Erythroblast (primary cell): ENCODE measurements around the gene PHRF1.

Experiments
- GATA1 ChIP-seq: IDR thresholded peaks from 2 replicates; pipeline ENCODE4 v1.6.1; 2011; ENCODE audit warnings: low read depth, mild to moderate bottlenecking, control low read depth, low read length, moderate library complexity
- POLR2A ChIP-seq: IDR thresholded peaks from 2 replicates; pipeline ENCODE4 v1.6.1; 2011; ENCODE audit warnings: mild to moderate bottlenecking, low read length

DNA sequence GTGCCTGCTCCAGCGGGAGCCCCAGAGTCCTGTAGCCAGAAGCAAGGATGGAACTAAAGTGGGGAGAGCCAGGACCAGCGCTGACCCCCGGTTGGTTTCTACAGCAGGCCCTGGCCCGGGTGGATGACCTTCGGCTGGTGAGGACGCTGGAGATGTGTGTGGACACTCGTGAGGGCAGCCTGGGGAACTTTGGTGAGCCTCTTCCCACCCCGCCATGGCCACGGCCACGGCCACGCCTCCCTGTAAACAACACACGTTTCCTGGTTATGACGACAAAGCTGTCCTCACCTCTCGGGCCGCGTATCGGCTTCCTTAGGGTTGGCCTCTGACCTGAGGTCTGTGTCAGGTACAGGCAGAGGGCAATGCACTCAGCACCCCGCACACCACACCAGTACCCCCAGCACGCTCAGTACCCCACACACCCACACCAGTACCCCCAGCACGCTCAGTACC lies 34.8 kb upstream of the PHRF1 start:
- TF ChIP-seq POLR2A = no peak
- no peak for TF ChIP-seq GATA1
